Measurements from ENCODE around the gene TJP2. TPM values are rescaled to one million over a fixed set of nuclear protein-coding genes. Genes with fewer than 3 reads are reported as not detected.

The TJP2 gene
- total and polyA plus RNA-seq, 2 donors (not counting 3 experiments of a cell fraction or from before 2014, with no cell fraction given) = 83.0 to 168 TPM

DNA sequence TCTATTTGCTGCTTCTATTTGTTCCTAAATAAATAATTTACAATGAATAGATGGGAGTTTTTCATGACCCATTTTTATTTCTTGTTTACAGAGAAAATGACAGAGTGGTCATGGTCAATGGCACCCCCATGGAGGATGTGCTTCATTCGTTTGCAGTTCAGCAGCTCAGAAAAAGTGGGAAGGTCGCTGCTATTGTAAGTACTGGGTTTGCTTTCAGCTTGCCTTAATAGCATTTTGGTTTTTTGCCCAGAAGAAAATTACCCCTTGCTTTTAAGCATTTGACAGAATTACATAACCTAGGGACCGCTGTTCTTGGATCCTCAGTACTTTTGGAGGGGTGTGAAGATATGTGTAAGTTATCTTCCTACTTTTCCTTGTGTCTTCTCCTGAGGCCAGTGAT, 44.1 kb downstream of the TJP2 start:
- intact Hi-C loops (cut with micrococcal nuclease) (no loop called here), dilution Hi-C loops (cut with MboI; ENCODE audit: extremely low pct_ligation_motif_present, low sequenced_read_pairs) (no loop called here)
- H3K4me3 ChIP-seq (replicated peaks in 1 of 3; ENCODE audit: insufficient read depth in 1 of 3, low read depth in 1 of 3, low read length in 3 of 3) = no peak overlapping the region
- no peak overlapping the region for H3K27ac ChIP-seq (ENCODE audit: insufficient read depth, low read depth, low read length)
- no peak overlapping the region for H2AFZ ChIP-seq (ENCODE audit: low read depth, low read length)
- FAIRE-seq (peak; percentile 15), DNase-seq (ENCODE audit: low read depth, low spot score) (no peak)
- no peaks in the 10 kb centered on the region for H3K27me3 ChIP-seq (ENCODE audit: control insufficient read depth in 2 of 2, insufficient read depth in 2 of 2, low read length in 2 of 2)
- peaks cover 7 to 10% of the 10 kb centered on the region in 2 experiments for H3K36me3 ChIP-seq (ENCODE audit: control insufficient read depth in 2 of 2, extremely low read depth in 1 of 2, insufficient read depth in 2 of 2, low read length in 2 of 2)
- no peaks in the 10 kb centered on the region for H3K9me3 ChIP-seq (replicated peaks; ENCODE audit: control insufficient read depth, insufficient read depth, low read length)
- no peaks in the 10 kb centered on the region for H3K9me1 ChIP-seq (replicated peaks; ENCODE audit: control insufficient read depth, extremely low read depth, insufficient read depth, low read length)
- ChIA-PET CTCF (interaction anchor here (1.2 kb wide), 1 partner anchor 164 kb away, joined by 5 read pairs; no protein-coding TSS in a partner anchor), POLR2A (no interaction called here)
- peaks cover 9% of the 10 kb centered on the region for H3K4me1 ChIP-seq (ENCODE audit: control insufficient read depth, extremely low read depth, insufficient read depth, low read length)
- no peaks in the 10 kb centered on the region for H4K20me1 ChIP-seq (replicated peaks; ENCODE audit: control insufficient read depth, extremely low read depth, insufficient read depth, low read length)
- no peak overlapping the region for H3K4me2 ChIP-seq (ENCODE audit: insufficient read depth, low read length)
- H3K79me2 ChIP-seq (ENCODE audit: control insufficient read depth, insufficient read depth, low read length) = peaks cover 9% of the 10 kb centered on the region
- no peak overlapping the region for H3K9ac ChIP-seq (replicated peaks; ENCODE audit: extremely low read depth, insufficient read depth, low read length)
- no TSS peak for BruUV-seq (replicated peaks)
- TF ChIP-seq JUN (IDR thresholded peaks at IDR 0.05; ENCODE audit: borderline replicate concordance, insufficient read depth, insufficient read length, low read depth) = no peak
- TF ChIP-seq FOS (IDR thresholded peaks at IDR 0.05; ENCODE audit: borderline replicate concordance, insufficient read depth, low read length) = no peak
- TF ChIP-seq, protein P1, sequence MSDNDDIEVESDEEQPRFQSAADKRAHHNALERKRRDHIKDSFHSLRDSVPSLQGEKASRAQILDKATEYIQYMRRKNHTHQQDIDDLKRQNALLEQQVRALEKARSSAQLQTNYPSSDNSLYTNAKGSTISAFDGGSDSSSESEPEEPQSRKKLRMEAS (IDR thresholded peaks at IDR 0.05; ENCODE audit: insufficient read depth, insufficient read length) = no peak
- no peak for TF ChIP-seq MYC (IDR thresholded peaks at IDR 0.05; ENCODE audit: low read depth, low read length)

DNA sequence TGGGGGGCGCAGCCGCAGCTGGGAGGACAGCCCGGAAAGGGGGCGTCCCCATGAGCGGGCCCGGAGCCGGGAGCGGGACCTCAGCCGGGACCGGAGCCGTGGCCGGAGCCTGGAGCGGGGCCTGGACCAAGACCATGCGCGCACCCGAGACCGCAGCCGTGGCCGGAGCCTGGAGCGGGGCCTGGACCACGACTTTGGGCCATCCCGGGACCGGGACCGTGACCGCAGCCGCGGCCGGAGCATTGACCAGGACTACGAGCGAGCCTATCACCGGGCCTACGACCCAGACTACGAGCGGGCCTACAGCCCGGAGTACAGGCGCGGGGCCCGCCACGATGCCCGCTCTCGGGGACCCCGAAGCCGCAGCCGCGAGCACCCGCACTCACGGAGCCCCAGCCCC, 47.0 kb downstream of the TJP2 start:
- Histone ChIP-seq H2AFZ (ENCODE audit: low read depth, low read length) (no peak overlapping the region), H3K4me3 (replicated peaks in 1 of 3; ENCODE audit: insufficient read depth in 1 of 3, low read depth in 1 of 3, low read length in 3 of 3) (no peak overlapping the region), H3K9ac (replicated peaks; ENCODE audit: extremely low read depth, insufficient read depth, low read length) (no peak overlapping the region), H3K27me3 (ENCODE audit: control insufficient read depth in 2 of 2, insufficient read depth in 2 of 2, low read length in 2 of 2) (no peaks in the 10 kb centered on the region), H3K36me3 (ENCODE audit: control insufficient read depth in 2 of 2, extremely low read depth in 1 of 2, insufficient read depth in 2 of 2, low read length in 2 of 2) (peaks cover 11 to 18% of the 10 kb centered on the region in 2 experiments), H3K4me2 (ENCODE audit: insufficient read depth, low read length) (no peak overlapping the region), H3K9me3 (replicated peaks; ENCODE audit: control insufficient read depth, insufficient read depth, low read length) (no peaks in the 10 kb centered on the region), H3K4me1 (ENCODE audit: control insufficient read depth, extremely low read depth, insufficient read depth, low read length) (no peaks in the 10 kb centered on the region), H3K79me2 (ENCODE audit: control insufficient read depth, insufficient read depth, low read length) (peaks cover 5% of the 10 kb centered on the region), H3K27ac (ENCODE audit: insufficient read depth, low read depth, low read length) (no peak overlapping the region), H3K9me1 (replicated peaks; ENCODE audit: control insufficient read depth, extremely low read depth, insufficient read depth, low read length) (no peaks in the 10 kb centered on the region), H4K20me1 (replicated peaks; ENCODE audit: control insufficient read depth, extremely low read depth, insufficient read depth, low read length) (no peaks in the 10 kb centered on the region)
- ChIA-PET CTCF (no interaction called here), POLR2A (no interaction called here)
- FAIRE-seq (no peak), DNase-seq (ENCODE audit: low read depth, low spot score) (no peak)
- BruUV-seq (replicated peaks) = TSS peak; percentile 32
- no peak for TF ChIP-seq POLR2A (IDR thresholded peaks at IDR 0.05; ENCODE audit: low read depth, low read length)
- TF ChIP-seq EZH2 (IDR thresholded peaks at IDR 0.05; ENCODE audit: borderline replicate concordance, low read depth, low read length, severe bottlenecking) = no peak
- TF ChIP-seq POLR2AphosphoS5 (IDR thresholded peaks at IDR 0.05; ENCODE audit: insufficient read depth, low read depth, low read length) = no peak
- no peak for TF ChIP-seq GATA2 (IDR thresholded peaks at IDR 0.05; ENCODE audit: insufficient read depth, insufficient read length, low read depth, low read length)
- no peak for TF ChIP-seq FOS (IDR thresholded peaks at IDR 0.05; ENCODE audit: borderline replicate concordance, insufficient read depth, low read length)
- TF ChIP-seq MYC (IDR thresholded peaks at IDR 0.05; ENCODE audit: low read depth, low read length) = no peak
- TF ChIP-seq, protein P1 (IDR thresholded peaks at IDR 0.05; ENCODE audit: insufficient read depth, insufficient read length) = no peak
- TF ChIP-seq JUN (IDR thresholded peaks at IDR 0.05; ENCODE audit: borderline replicate concordance, insufficient read depth, insufficient read length, low read depth) = no peak
- TF ChIP-seq, protein P2, sequence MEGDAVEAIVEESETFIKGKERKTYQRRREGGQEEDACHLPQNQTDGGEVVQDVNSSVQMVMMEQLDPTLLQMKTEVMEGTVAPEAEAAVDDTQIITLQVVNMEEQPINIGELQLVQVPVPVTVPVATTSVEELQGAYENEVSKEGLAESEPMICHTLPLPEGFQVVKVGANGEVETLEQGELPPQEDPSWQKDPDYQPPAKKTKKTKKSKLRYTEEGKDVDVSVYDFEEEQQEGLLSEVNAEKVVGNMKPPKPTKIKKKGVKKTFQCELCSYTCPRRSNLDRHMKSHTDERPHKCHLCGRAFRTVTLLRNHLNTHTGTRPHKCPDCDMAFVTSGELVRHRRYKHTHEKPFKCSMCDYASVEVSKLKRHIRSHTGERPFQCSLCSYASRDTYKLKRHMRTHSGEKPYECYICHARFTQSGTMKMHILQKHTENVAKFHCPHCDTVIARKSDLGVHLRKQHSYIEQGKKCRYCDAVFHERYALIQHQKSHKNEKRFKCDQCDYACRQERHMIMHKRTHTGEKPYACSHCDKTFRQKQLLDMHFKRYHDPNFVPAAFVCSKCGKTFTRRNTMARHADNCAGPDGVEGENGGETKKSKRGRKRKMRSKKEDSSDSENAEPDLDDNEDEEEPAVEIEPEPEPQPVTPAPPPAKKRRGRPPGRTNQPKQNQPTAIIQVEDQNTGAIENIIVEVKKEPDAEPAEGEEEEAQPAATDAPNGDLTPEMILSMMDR (IDR thresholded peaks at IDR 0.05; ENCODE audit: extremely low read depth in 1 of 2, insufficient read depth in 1 of 2, low read depth in 1 of 2, low read length in 2 of 2) = no peak
- intact Hi-C loops (cut with micrococcal nuclease) (no loop called here), dilution Hi-C loops (cut with MboI; ENCODE audit: extremely low pct_ligation_motif_present, low sequenced_read_pairs) (no loop called here)

Measured in endothelial cell of umbilical vein (primary cell).